ENCODE measurements around the gene ROBO3.

ROBO3 gene

GRCh38 chr11:124891373-124891861, 26.2 kb downstream of the ROBO3 start:
- no peak for DNase-seq (ENCODE audit: extremely low read depth in 1 of 2, low read depth in 1 of 2)

- no peak for DNase-seq (ENCODE audit: extremely low read depth in 1 of 2, low read depth in 1 of 2)
These were observed 26.9 kb downstream of the ROBO3 start for GRCh38 chr11:124892146-124892545.

- no peak for DNase-seq (ENCODE audit: extremely low read depth in 1 of 2, low read depth in 1 of 2)
These were observed 27.7 kb downstream of the ROBO3 start for GRCh38 chr11:124892750-124893454.

GRCh38 chr11:124893781-124894401, 28.7 kb downstream of the ROBO3 start:
- DNase-seq (ENCODE audit: extremely low read depth in 1 of 2, low read depth in 1 of 2) = no peak

- no peak for DNase-seq (ENCODE audit: extremely low read depth in 1 of 2, low read depth in 1 of 2)
These were observed 29.6 kb downstream of the ROBO3 start for GRCh38 chr11:124894606-124895430.

GRCh38 chr11:124895471-124895971, 30.3 kb downstream of the ROBO3 start:
- DNase-seq (ENCODE audit: extremely low read depth in 1 of 2, low read depth in 1 of 2) = no peak

- DNase-seq (ENCODE audit: extremely low read depth in 1 of 2, low read depth in 1 of 2) = no peak
These were observed 31.0 kb downstream of the ROBO3 start for GRCh38 chr11:124896071-124896750.

- no peak for DNase-seq (ENCODE audit: extremely low read depth in 1 of 2, low read depth in 1 of 2)
These were observed 31.7 kb downstream of the ROBO3 start for GRCh38 chr11:124896821-124897391.

GRCh38 chr11:124897674-124898262, 32.5 kb downstream of the ROBO3 start, which contains the start of gene ROBO4:
Gene ROBO4, minus strand, starts transcription at chr11:124897865. Its CDS starts 70 bp downstream, at chr11:124897795.
- no peak for DNase-seq (ENCODE audit: extremely low read depth in 1 of 2, low read depth in 1 of 2)

- DNase-seq (ENCODE audit: extremely low read depth in 1 of 2, low read depth in 1 of 2) = no peak
These were observed 33.0 kb downstream of the ROBO3 start for GRCh38 chr11:124898263-124898680.

- DNase-seq (ENCODE audit: extremely low read depth in 1 of 2, low read depth in 1 of 2) = no peak
These were observed 33.5 kb downstream of the ROBO3 start for GRCh38 chr11:124898711-124899110.

- no peak for DNase-seq (ENCODE audit: extremely low read depth in 1 of 2, low read depth in 1 of 2)
These were observed 34.3 kb downstream of the ROBO3 start for GRCh38 chr11:124899383-124900145.

- no peak for DNase-seq (ENCODE audit: extremely low read depth in 1 of 2, low read depth in 1 of 2)
These were observed 35.2 kb downstream of the ROBO3 start for GRCh38 chr11:124900464-124900863.

- no peak for DNase-seq (ENCODE audit: extremely low read depth in 1 of 2, low read depth in 1 of 2)
These were observed 37.4 kb downstream of the ROBO3 start for GRCh38 chr11:124902616-124903015.

GRCh38 chr11:124915541-124916369, 50.5 kb downstream of the ROBO3 start:
- DNase-seq (ENCODE audit: extremely low read depth in 1 of 2, low read depth in 1 of 2) = no peak

GRCh38 chr11:124916370-124916710, 51.1 kb downstream of the ROBO3 start:
- no peak for DNase-seq (ENCODE audit: extremely low read depth in 1 of 2, low read depth in 1 of 2)

GRCh38 chr11:124917115-124917637, 51.9 kb downstream of the ROBO3 start:
- no peak for DNase-seq (ENCODE audit: extremely low read depth in 1 of 2, low read depth in 1 of 2)

- DNase-seq (ENCODE audit: extremely low read depth in 1 of 2, low read depth in 1 of 2) = no peak
These were observed 53.7 kb downstream of the ROBO3 start, which contains the start of gene HEPN1 for GRCh38 chr11:124918950-124919349. Gene HEPN1, plus strand, starts transcription at chr11:124919250.
